HG03066 (cell line): Measurements from ENCODE around the gene MRPL10.

Experiments
- ATAC-seq: cut with Tn5 transposase; IDR thresholded peaks from one replicate; pipeline ENCODE4 v1.9.1; 2021; ENCODE audit warnings: low read depth; ENCODE audit not compliant: unreplicated experiment

MRPL10 gene

DNA sequence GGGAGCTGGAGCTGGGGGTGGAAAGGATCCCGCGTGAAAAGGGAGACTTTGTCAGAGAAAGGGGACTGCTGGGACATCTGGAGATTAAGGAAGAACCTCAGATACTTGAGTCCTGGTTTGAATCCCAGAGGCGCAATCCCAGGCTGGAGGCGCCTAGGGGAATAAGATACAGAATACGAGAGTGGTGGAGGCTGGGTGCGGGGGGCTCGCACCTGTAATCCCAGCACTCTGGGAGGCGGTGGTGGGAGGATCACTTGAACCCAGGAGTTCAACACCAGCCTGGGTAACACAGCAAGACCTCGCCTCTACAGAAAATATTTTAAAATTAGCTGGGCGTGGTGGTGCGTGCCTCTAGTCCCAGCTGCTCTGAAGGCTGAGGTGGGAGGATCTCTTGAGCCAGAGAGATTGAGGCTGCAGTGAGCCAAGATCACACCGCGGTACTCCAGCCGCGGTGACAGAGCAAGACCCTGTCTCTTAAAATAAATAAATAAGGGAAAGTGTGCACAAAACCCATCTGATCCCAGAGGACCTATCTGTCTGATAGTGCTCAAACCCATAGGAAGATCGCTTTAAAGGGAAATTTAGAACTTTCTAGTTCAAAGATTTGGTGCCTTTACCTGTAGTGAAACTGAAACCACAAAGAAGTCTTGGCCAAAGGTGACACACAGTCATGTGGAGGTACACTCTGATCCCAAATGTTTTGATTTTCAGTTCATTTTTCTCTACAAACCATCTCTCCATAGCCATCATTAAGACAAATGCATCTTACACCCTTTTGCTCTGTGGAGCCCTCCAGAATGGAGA is 10.3 kb upstream of the MRPL10 start:
- ATAC-seq: no peak

GRCh38 chr17:47840742-47841487 is 9.6 kb upstream of the MRPL10 start, which contains the start of gene SCRN2:
TSS of gene SCRN2 (minus strand) at chr17:47841273. CDS start at chr17:47840843, 430 bp downstream.
- ATAC-seq: no peak

DNA sequence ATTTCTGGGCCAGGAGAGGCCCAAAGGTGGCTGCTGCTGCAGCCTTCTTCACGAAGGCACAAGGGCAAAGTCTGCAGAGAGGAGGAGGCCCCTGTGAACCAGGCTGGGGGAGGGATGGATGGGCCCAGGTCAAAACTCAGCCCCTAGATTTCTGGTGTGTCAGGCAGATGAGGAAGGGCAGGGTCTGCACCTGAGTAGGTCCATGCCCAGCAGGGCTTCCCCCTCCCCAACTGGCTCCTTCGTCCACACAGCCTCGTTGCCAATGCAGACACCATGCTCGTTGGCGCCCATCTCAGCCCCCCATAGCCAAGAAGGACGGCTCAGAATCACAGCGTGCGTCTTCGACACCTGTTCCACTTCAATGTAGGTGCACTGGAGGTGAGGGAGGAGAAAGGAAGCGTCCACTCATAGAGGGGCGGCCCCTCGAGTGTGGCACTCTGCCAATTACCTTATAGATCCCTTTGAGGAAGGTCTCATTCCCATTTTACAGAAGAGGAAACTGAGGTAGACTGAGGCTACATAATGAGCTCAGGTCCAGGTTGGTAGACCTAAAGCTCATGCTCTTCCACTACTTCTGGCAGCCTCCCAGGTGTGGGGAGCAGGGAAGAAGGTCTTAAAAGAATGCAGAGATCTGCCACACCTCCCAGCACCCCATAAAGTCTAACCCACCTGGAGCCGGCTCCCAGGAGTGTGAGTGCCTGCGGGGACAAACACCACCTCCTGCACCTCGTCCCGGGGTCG is 8.8 kb upstream of the MRPL10 start:
- ATAC-seq: no peak

DNA sequence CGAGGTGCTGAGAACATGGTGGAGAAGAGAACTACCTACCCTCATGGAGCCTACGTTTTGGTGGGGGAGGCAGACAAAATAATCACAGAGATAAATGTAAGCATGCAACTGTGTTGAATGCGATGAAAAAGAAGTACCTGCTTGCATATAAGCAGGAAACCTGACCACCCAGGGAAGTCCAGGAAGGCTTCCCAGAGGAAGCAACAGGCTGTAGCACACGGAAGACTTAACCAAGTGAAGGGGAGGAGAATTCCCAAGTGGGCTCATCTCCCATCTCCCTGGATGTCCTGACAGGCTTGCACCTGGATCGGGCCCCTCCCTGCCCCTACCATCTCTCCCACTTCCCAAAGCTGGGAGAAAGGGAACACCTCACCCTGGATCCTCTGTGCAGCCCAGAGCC is 7.7 kb upstream of the MRPL10 start:
- ATAC-seq: no peak

- ATAC-seq: no peak
Observed at GRCh38 chr17:47838636-47839035, 7.3 kb upstream of the MRPL10 start.

- ATAC-seq: no peak
Observed at GRCh38 chr17:47837401-47838039, 6.2 kb upstream of the MRPL10 start.

GRCh38 chr17:47836601-47837000 is 5.3 kb upstream of the MRPL10 start:
- no peak for ATAC-seq

DNA sequence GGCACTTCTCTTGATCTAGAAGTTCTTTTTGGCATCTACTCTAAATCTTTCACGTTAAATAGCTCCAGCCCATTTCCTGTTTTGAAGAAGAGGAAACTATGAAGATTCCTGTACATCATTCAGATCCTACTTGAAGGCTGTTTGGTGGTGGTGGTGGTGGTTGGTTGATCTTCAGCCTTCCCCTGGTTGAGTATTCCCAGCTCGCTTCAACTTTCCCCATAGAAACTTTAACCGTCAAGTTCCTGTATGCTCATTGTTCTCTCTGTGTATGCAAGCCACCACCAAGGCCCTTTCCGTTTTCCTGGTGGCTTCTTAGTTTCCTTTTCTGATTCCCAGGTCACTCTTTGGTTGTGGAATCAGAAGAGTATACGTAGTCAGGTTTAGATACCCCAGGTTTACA is 3.4 kb upstream of the MRPL10 start:
- no peak for ATAC-seq

GRCh38 chr17:47831934-47832327 is 590 bp upstream of the MRPL10 start:
- no peak for ATAC-seq

DNA sequence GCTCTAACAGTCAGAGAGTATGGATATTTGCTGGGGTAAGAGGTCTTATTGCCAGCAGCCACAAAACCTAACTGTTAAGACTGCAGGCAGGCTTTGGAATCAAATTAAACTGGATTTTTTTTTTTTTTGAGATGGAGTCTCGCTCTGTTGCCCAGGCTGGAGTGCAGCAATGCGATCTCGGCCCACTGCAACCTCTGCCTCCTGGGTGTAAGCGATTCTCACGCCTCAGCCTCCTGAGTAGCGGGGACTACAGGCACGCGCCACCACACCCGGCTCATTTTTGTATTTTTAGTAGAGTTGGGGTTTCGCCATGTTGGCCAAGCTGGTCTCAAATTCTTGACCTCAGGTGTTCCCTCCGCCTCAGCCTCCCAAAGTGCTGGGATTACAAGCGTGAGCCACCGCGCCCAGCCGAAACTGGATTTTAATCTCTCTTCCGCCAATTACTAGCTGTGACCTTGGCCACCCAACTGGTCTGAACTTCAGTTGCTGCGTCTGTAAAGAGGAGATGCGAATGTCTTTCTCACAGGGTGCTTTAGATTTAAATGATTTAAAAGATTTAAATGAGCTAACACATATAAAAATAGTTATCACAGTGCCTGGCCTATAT is 842 bp downstream of the MRPL10 start:
- ATAC-seq: no peak

DNA sequence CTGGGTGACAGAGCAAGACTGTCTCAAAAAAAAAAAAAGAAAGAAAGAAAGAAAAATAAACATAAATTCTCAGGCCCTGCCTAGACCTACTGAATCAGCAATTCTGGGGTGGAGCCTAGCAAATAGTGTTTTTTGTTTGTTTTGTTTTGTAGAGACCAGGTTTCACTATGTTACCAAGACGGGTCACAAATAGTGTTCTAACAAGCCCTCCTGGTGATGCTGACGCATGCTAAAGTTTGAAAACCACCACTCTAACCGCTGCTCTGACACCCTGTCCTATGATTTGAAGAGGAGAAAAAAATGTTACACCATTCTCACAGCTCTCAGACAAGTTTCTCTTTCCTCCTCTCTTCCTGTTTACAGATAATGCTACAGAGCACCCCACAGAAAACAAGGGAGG is 1.5 kb downstream of the MRPL10 start:
- ATAC-seq: no peak

DNA sequence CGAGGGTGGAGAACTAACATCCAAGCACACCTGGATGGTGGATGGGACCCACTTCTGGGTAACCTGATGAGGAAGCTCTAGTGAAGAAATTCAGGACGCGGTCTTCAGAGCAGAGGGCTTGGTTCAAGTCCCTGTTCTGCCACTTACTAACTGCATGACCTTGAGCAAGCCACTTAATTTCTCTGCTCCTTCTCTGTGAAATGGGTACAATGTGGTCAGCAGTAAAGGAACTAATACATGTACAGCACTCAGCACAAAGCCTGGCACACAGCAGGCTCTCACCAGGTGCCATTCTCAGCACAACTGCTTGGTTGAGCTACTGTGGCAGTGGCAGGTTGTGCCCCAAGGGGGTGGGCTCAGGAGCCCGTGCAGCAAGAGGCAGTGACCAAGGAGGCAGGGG is 7.8 kb downstream of the MRPL10 start:
- no peak for ATAC-seq

GRCh38 chr17:47822785-47823184 is 8.6 kb downstream of the MRPL10 start:
- ATAC-seq: no peak

GRCh38 chr17:47821424-47822391 is 9.6 kb downstream of the MRPL10 start, which contains the start of gene OSBPL7:
TSS of gene OSBPL7 (minus strand) at chr17:47821794. CDS start at chr17:47820278, 1,516 bp downstream.
- ATAC-seq: peak; percentile 76

- ATAC-seq: no peak
Observed at GRCh38 chr17:47821031-47821423, 10.3 kb downstream of the MRPL10 start.

DNA sequence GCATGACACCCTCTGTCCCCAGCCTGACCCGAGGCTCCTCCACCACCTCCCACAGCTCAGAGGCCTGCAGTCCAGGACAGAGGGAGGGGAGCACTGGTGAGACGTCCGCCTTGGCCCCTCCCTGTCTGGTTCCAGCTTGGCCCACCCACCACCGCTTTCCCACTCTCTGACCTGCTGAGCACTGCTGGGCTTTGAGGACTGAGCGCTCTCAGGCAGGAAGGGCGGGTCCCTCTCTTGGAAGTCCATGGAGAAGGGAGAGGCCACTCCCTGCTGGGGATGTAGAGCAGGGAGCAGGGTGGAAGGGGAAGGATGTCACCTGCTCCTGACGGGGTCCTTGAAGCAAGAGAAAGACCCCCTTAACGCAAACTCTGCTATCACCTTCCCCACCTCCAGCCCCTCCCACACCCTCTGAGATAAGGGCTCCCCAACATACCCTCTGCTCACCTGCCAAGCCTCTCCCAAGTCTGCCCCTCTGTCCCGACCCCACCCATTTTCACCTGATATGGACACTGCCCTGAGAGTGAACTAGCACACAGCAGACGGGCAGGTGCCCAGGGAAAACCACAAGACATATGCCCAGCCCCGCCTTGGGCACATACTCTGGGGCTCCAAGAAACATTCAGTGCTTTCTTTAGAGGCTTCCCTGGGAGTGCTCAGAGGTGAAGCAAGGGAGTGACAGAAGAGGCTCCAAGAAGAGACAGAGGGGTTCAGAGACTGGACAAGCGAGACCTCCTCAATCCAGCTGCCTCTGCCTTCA is 11.1 kb downstream of the MRPL10 start:
- ATAC-seq: no peak

DNA sequence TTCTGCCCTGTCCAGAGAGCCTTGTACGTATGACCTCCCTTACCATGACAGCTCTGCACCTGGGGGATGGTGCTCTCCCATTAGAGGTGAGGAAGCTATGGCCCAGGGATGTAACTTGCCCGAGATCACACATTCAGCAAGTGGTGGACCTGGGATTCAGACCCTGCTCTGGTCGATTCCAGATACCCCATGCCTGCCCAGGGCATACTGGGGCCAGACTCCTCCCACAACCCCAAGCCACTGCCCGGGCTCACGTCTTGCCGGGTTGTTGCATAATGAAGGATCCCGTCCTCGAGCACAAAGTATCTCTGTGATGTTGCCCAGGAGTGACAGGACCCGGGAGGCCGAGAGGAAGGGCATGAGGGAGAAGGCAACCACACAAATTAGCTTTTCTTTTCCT is 11.9 kb downstream of the MRPL10 start:
- ATAC-seq: no peak

- no peak for ATAC-seq
Observed at GRCh38 chr17:47818002-47818695, 13.2 kb downstream of the MRPL10 start.
